B cell (primary cell): Measurements from ENCODE around the gene SETBP1.

ENCODE experiments used
- CTCF ChIP-seq: fragments of 200-600 bp; IDR thresholded peaks from one replicate; pipeline ENCODE4 v1.8.0; 2022; ENCODE audit warnings: antibody characterized with exemption, mild to moderate bottlenecking
- EZH2 ChIP-seq: IDR thresholded peaks from 2 replicates; pipeline ENCODE4 v1.6.1; 2012; ENCODE audit warnings: borderline replicate concordance, low read depth, mild to moderate bottlenecking, moderate library complexity, low read length; ENCODE audit not compliant: insufficient read depth, poor library complexity, severe bottlenecking

- TF ChIP-seq CTCF (no peak), EZH2 (no peak)
These were observed 401.0 kb downstream of the SETBP1 start for GRCh38 chr18:45081566-45082181.
